Astrocyte (in vitro differentiated cells and primary cell): ENCODE results near the gene FKBP1A.

Experiments
- CTCF ChIP-seq: IDR thresholded peaks from 2 replicates; pipeline ENCODE4 v1.5.1; 2011; ENCODE audit warnings: low read depth, mild to moderate bottlenecking, inconsistent platforms, low read length, moderate library complexity; ENCODE audit not compliant: insufficient read depth
- EZH2 ChIP-seq: IDR thresholded peaks from 2 replicates; pipeline ENCODE4 v1.6.1; 2012; ENCODE audit warnings: mild to moderate bottlenecking, low read length, inconsistent platforms; ENCODE audit not compliant: insufficient read depth

GRCh38 chr20:1402149-1402548 lies 9.3 kb upstream of the FKBP1A start:
- TF ChIP-seq EZH2 (no peak), CTCF (no peak)
